AG09309 (cell line): ENCODE measurements around the gene AQP12A.

ENCODE experiments used
- DNase-seq: peaks from one replicate; pipeline ENCODE4 v3.0.0-alpha.2; 2010; ENCODE audit warnings: low read depth
- H3K4me3 ChIP-seq: 2 replicates; pipeline ENCODE4 v1.5.1; 2011; ENCODE audit warnings: mild to moderate bottlenecking, low read depth, low read length, moderate library complexity; ENCODE audit not compliant: control insufficient read depth
- CTCF ChIP-seq: IDR thresholded peaks from 2 replicates; pipeline ENCODE4 v1.5.1; 2011; ENCODE audit warnings: mild to moderate bottlenecking, low read depth, low read length, inconsistent platforms; ENCODE audit not compliant: insufficient read depth, control insufficient read depth; ENCODE audit errors: missing control alignments

The AQP12A gene

DNA sequence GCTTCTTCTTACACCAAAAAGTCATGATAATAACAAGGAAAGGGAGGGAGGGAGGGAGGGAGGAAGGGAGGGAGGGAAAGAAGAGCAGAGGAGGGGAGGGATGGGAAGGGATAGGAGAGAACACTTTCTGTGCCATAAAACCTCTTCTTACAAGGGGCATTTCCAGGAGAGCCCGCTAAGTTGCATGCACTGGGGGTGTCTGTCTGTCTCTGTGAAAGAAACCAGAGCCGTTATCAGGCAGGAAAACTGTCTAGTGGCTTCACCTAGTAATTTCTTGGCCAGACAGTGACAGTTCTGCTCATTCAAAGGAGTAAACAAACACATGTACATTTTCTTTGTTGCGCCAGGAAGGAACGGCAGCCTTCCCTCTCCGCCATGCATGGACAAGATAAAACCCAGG is 45.8 kb downstream of the AQP12A start:
- no peak overlapping the region for H3K4me3 ChIP-seq
- no peak for DNase-seq
- no peak for TF ChIP-seq CTCF

- no peak for DNase-seq
- no peak overlapping the region for H3K4me3 ChIP-seq
- no peak for TF ChIP-seq CTCF
Observed at GRCh38 chr2:240737958-240738357, 46.3 kb downstream of the AQP12A start.

DNA sequence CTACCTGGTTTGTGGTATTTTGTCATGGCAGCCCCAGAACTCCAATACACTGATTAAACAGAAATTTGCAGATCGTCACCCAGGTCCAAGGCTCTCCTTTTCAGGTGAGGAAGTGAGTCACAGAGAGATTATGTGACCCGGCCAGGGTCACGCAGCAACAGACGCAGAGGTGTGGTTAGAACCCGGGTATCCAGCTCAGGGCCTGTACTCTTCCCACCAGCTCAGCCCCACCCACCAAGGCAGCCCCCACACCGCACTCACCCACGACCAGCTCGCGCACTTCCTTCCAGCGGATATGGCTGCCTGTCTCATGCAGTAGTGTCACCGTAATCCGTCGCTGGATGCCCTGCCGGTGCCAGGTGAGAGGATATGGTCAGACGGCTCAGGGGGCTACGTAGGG is 48.1 kb downstream of the AQP12A start:
- no peak for DNase-seq
- TF ChIP-seq CTCF: no peak
- no peak overlapping the region for H3K4me3 ChIP-seq

DNA sequence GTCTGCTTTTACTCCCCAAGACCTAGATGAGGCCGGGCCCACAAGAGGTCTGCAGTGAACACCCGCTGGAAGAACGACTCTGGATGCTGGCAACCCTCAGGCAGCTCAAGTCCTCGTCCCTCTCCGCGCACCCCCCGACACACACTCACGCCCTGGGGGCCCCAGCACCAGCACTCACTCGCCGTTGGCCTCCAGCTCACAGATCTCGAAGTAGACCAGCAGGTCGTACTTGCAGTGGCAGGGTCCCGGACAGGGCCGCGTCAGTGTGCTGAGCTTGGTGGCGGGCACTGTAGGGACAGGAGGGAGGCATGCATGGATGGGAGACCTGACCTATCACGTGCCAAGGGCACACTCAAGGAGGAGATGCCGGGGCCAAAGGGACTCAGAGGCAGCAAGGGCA is 49.4 kb downstream of the AQP12A start:
- no peak for DNase-seq
- TF ChIP-seq CTCF: no peak
- no peak overlapping the region for H3K4me3 ChIP-seq

- H3K4me3 ChIP-seq: no peak overlapping the region
- no peak for DNase-seq
- no peak for TF ChIP-seq CTCF
Observed at GRCh38 chr2:240742602-240743095, 51.0 kb downstream of the AQP12A start.

GRCh38 chr2:240745456-240745855 is 53.8 kb downstream of the AQP12A start:
- no peak overlapping the region for H3K4me3 ChIP-seq
- TF ChIP-seq CTCF: no peak

GRCh38 chr2:240745962-240746361 is 54.3 kb downstream of the AQP12A start:
- no peak for TF ChIP-seq CTCF
- no peak overlapping the region for H3K4me3 ChIP-seq
- no peak for DNase-seq

More at GRCh38 chr2:240745456-240745855, 53.8 kb downstream of the AQP12A start:
- DNase-seq: no peak
